ENCODE measurements around the gene MYO19. TPM values are rescaled to one million over a fixed set of nuclear protein-coding genes. Genes with fewer than 3 reads are reported as not detected.

Gene MYO19
- total and polyA plus RNA-seq, 9 of the 15 experiments (the other 6 are each of a cell fraction or from before 2014, with no cell fraction given), result 21.6 to 176 (median 129) TPM

DNA sequence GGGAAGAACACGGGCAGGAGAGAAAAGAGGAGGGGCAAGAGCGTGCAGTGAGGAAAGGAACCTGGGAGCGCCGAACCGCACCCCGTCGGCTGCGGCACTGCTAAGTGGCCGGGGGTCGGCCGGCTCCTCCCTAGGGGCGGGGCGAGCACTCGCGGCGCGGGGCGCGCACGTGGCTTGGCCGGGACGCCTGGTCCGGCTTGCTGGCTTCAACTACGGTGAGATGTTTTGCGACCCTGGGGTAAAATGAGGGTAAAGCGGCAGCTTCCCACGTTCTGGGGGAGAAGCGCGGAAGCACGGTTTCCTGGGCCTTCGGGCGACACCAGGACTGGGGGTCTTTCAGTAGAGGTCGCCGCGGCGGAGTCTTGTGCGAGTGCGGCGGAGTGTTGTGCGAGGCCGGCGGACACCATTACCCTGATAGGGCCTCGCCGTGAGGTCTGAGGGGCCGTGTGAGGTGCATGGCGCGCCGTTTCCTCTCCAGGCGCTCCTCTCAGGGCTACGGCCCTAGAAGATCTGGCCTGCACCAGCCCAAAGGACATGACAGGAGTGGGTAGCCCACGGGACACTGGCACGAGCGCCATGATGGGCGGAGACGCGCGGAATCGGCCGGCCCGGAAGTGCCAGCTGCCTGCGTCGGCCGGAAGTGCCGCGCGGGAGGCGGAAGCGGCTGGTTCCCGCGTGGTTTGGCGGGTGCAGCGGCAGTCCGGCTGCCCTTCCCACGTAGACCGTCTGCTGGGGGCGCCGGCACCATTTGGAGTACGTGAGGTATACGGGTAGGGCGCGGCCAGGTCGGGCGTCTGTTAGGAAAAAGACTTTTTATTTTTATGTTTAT, at the start of gene MYO19, which contains the start of gene PIGW (continued):
- TF ChIP-seq, protein P1, sequence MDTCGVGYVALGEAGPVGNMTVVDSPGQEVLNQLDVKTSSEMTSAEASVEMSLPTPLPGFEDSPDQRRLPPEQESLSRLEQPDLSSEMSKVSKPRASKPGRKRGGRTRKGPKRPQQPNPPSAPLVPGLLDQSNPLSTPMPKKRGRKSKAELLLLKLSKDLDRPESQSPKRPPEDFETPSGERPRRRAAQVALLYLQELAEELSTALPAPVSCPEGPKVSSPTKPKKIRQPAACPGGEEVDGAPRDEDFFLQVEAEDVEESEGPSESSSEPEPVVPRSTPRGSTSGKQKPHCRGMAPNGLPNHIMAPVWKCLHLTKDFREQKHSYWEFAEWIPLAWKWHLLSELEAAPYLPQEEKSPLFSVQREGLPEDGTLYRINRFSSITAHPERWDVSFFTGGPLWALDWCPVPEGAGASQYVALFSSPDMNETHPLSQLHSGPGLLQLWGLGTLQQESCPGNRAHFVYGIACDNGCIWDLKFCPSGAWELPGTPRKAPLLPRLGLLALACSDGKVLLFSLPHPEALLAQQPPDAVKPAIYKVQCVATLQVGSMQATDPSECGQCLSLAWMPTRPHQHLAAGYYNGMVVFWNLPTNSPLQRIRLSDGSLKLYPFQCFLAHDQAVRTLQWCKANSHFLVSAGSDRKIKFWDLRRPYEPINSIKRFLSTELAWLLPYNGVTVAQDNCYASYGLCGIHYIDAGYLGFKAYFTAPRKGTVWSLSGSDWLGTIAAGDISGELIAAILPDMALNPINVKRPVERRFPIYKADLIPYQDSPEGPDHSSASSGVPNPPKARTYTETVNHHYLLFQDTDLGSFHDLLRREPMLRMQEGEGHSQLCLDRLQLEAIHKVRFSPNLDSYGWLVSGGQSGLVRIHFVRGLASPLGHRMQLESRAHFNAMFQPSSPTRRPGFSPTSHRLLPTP (IDR thresholded peaks at IDR 0.05; ENCODE audit: borderline replicate concordance, extremely low read depth, insufficient read length), result no peak
- TF ChIP-seq, protein P2, sequence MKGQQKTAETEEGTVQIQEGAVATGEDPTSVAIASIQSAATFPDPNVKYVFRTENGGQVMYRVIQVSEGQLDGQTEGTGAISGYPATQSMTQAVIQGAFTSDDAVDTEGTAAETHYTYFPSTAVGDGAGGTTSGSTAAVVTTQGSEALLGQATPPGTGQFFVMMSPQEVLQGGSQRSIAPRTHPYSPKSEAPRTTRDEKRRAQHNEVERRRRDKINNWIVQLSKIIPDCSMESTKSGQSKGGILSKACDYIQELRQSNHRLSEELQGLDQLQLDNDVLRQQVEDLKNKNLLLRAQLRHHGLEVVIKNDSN (CRISPR knock-in tag; IDR thresholded peaks at IDR 0.05), result peak; percentile 78
- TF ChIP-seq, protein P3, sequence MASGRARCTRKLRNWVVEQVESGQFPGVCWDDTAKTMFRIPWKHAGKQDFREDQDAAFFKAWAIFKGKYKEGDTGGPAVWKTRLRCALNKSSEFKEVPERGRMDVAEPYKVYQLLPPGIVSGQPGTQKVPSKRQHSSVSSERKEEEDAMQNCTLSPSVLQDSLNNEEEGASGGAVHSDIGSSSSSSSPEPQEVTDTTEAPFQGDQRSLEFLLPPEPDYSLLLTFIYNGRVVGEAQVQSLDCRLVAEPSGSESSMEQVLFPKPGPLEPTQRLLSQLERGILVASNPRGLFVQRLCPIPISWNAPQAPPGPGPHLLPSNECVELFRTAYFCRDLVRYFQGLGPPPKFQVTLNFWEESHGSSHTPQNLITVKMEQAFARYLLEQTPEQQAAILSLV (tag; IDR thresholded peaks at IDR 0.05), result no peak
- peak; percentile 76 for TF ChIP-seq HCFC1 (IDR thresholded peaks at IDR 0.05; ENCODE audit: low read depth, low read length)
- TF ChIP-seq, protein P4, sequence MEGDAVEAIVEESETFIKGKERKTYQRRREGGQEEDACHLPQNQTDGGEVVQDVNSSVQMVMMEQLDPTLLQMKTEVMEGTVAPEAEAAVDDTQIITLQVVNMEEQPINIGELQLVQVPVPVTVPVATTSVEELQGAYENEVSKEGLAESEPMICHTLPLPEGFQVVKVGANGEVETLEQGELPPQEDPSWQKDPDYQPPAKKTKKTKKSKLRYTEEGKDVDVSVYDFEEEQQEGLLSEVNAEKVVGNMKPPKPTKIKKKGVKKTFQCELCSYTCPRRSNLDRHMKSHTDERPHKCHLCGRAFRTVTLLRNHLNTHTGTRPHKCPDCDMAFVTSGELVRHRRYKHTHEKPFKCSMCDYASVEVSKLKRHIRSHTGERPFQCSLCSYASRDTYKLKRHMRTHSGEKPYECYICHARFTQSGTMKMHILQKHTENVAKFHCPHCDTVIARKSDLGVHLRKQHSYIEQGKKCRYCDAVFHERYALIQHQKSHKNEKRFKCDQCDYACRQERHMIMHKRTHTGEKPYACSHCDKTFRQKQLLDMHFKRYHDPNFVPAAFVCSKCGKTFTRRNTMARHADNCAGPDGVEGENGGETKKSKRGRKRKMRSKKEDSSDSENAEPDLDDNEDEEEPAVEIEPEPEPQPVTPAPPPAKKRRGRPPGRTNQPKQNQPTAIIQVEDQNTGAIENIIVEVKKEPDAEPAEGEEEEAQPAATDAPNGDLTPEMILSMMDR (IDR thresholded peaks at IDR 0.05 in 2 of 3, conservative IDR thresholded peaks at IDR 0.05 in 1 of 3; ENCODE audit: insufficient read depth in 2 of 3, low read depth in 1 of 3, low read length in 3 of 3), result peak; percentile 15 to 30 (median 26); a peak in 1 of 6 replicates
- TF ChIP-seq, protein P5, sequence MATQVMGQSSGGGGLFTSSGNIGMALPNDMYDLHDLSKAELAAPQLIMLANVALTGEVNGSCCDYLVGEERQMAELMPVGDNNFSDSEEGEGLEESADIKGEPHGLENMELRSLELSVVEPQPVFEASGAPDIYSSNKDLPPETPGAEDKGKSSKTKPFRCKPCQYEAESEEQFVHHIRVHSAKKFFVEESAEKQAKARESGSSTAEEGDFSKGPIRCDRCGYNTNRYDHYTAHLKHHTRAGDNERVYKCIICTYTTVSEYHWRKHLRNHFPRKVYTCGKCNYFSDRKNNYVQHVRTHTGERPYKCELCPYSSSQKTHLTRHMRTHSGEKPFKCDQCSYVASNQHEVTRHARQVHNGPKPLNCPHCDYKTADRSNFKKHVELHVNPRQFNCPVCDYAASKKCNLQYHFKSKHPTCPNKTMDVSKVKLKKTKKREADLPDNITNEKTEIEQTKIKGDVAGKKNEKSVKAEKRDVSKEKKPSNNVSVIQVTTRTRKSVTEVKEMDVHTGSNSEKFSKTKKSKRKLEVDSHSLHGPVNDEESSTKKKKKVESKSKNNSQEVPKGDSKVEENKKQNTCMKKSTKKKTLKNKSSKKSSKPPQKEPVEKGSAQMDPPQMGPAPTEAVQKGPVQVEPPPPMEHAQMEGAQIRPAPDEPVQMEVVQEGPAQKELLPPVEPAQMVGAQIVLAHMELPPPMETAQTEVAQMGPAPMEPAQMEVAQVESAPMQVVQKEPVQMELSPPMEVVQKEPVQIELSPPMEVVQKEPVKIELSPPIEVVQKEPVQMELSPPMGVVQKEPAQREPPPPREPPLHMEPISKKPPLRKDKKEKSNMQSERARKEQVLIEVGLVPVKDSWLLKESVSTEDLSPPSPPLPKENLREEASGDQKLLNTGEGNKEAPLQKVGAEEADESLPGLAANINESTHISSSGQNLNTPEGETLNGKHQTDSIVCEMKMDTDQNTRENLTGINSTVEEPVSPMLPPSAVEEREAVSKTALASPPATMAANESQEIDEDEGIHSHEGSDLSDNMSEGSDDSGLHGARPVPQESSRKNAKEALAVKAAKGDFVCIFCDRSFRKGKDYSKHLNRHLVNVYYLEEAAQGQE (IDR thresholded peaks at IDR 0.05; ENCODE audit: borderline replicate concordance), result no peak
- TF ChIP-seq, protein P5 (CRISPR knock-in tag; IDR thresholded peaks at IDR 0.05; ENCODE audit: low read depth), result no peak; the same call in 1 of the 2 replicates
- TF ChIP-seq DACH1 (IDR thresholded peaks at IDR 0.05; ENCODE audit: partially characterized antibody), result no peak
- TF ChIP-seq, protein P6, sequence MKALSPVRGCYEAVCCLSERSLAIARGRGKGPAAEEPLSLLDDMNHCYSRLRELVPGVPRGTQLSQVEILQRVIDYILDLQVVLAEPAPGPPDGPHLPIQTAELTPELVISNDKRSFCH (CRISPR knock-in tag; IDR thresholded peaks at IDR 0.05), result no peak
- TF ChIP-seq, protein P6 (tag; IDR thresholded peaks at IDR 0.05), result 0 out of 2 replicates have a peak, but pooled peaks have one; percentile 22

All from K562 (cell line).